Osteoblast (primary cell): ENCODE results near the gene TMIGD3. TPM values are rescaled to one million over a fixed set of nuclear protein-coding genes. Genes with fewer than 3 reads are reported as not detected.

ENCODE experiments used
- DNase-seq: peaks from one replicate; pipeline ENCODE4 v3.0.0; 2011; ENCODE audit warnings: low spot score, mixed read lengths; ENCODE audit not compliant: insufficient read length; ENCODE audit errors: missing footprints
- H2AFZ ChIP-seq: 2 replicates; pipeline ENCODE4 v1.6.0; 2011; ENCODE audit warnings: mild to moderate bottlenecking, low read length
- H3K27ac ChIP-seq: 2 replicates; pipeline ENCODE4 v1.5.1; 2011; ENCODE audit warnings: mild to moderate bottlenecking, low read depth, low read length, moderate library complexity
- H3K27me3 ChIP-seq: 2 replicates; pipeline ENCODE4 v1.6.0; 2012; ENCODE audit warnings: mild to moderate bottlenecking, control low read depth, inconsistent platforms, low read length, moderate library complexity; ENCODE audit not compliant: insufficient read depth
- H3K36me3 ChIP-seq: 2 replicates; pipeline ENCODE4 v1.5.1; 2011; ENCODE audit warnings: mild to moderate bottlenecking, low read length, control low read depth, moderate library complexity; ENCODE audit not compliant: insufficient read depth
- H3K4me1 ChIP-seq: 2 replicates; pipeline ENCODE4 v1.5.1; 2011; ENCODE audit warnings: mild to moderate bottlenecking, low read length, control low read depth, moderate library complexity; ENCODE audit not compliant: insufficient read depth
- H3K4me2 ChIP-seq: 2 replicates; pipeline ENCODE4 v1.6.0; 2011; ENCODE audit warnings: mild to moderate bottlenecking, low read length; ENCODE audit not compliant: insufficient read depth
- H3K4me3 ChIP-seq: fragments of 200-600 bp; sonication (generic); 3 replicates; pipeline ENCODE4 v1.5.1; 2012; ENCODE audit warnings: mild to moderate bottlenecking, low read length, inconsistent platforms; ENCODE audit not compliant: insufficient read depth
- H3K79me2 ChIP-seq: 2 replicates; pipeline ENCODE4 v1.6.0; 2012; ENCODE audit warnings: mild to moderate bottlenecking, low read length, control low read depth, inconsistent platforms; ENCODE audit not compliant: insufficient read depth
- H3K9me3 ChIP-seq: 2 replicates; pipeline ENCODE4 v1.5.1; 2011; ENCODE audit warnings: low read depth, low read length, control low read depth
- H4K20me1 ChIP-seq: 2 replicates; pipeline ENCODE4 v1.6.0; 2012; ENCODE audit warnings: mild to moderate bottlenecking, low read length, control low read depth; ENCODE audit not compliant: insufficient read depth
- total RNA-seq: library from RNA; depleted of rRNA; stranded (reverse); fragments of >200 nt; gene quantifications from 2 replicates; pipeline ENCODE4 v1.2.3, GENCODE V29; 2012
- TF ChIP-seq, protein P1 (sequence below): IDR thresholded peaks from 2 replicates; pipeline ENCODE4 v1.5.1; 2011; ENCODE audit warnings: mild to moderate bottlenecking, low read depth, low read length, moderate library complexity; ENCODE audit errors: extremely low read depth

TMIGD3 gene
- total RNA-seq, 1 donor: not detected

GRCh38 chr1:111444031-111444430, 59.4 kb downstream of the TMIGD3 start:
- Histone ChIP-seq H3K9me3 (no peaks in the 10 kb centered on the region), H3K4me3 (no peak overlapping the region), H3K4me1 (peaks cover 11% of the 10 kb centered on the region), H2AFZ (no peak overlapping the region), H3K27ac (no peak overlapping the region), H4K20me1 (peaks cover 7% of the 10 kb centered on the region), H3K27me3 (no peaks in the 10 kb centered on the region), H3K4me2 (no peak overlapping the region), H3K36me3 (peaks cover 68% of the 10 kb centered on the region), H3K79me2 (peaks cover 38% of the 10 kb centered on the region)
- no peak for DNase-seq
- TF ChIP-seq, protein P1, sequence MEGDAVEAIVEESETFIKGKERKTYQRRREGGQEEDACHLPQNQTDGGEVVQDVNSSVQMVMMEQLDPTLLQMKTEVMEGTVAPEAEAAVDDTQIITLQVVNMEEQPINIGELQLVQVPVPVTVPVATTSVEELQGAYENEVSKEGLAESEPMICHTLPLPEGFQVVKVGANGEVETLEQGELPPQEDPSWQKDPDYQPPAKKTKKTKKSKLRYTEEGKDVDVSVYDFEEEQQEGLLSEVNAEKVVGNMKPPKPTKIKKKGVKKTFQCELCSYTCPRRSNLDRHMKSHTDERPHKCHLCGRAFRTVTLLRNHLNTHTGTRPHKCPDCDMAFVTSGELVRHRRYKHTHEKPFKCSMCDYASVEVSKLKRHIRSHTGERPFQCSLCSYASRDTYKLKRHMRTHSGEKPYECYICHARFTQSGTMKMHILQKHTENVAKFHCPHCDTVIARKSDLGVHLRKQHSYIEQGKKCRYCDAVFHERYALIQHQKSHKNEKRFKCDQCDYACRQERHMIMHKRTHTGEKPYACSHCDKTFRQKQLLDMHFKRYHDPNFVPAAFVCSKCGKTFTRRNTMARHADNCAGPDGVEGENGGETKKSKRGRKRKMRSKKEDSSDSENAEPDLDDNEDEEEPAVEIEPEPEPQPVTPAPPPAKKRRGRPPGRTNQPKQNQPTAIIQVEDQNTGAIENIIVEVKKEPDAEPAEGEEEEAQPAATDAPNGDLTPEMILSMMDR: no peak

DNA sequence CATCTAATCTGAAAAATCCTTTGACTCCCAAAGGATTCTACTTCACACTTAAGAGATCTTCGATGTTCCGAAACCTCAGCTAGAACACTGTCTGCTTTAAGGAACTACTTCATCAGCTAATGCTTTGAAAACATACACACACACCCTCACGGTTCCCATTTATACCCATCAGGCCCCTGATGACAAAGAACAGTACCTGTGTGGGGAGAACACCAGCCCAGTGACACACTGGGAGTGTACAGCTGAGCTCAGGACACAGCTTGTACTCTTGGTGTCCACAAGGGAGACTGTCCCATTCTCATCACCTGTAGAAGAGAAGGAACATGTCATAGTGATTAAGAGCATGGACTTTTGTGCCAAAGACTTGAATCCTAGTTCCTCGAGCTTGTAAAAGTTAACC, 61.0 kb downstream of the TMIGD3 start:
- Histone ChIP-seq H3K27me3 (no peaks in the 10 kb centered on the region), H3K79me2 (peaks cover 22% of the 10 kb centered on the region), H3K4me3 (no peak overlapping the region), H3K4me1 (peaks cover 4% of the 10 kb centered on the region), H3K27ac (no peak overlapping the region), H4K20me1 (peaks cover 5% of the 10 kb centered on the region), H2AFZ (no peak overlapping the region), H3K9me3 (no peaks in the 10 kb centered on the region), H3K36me3 (peaks cover 83% of the 10 kb centered on the region), H3K4me2 (no peak overlapping the region)
- DNase-seq: no peak
- TF ChIP-seq, protein P1: no peak

DNA sequence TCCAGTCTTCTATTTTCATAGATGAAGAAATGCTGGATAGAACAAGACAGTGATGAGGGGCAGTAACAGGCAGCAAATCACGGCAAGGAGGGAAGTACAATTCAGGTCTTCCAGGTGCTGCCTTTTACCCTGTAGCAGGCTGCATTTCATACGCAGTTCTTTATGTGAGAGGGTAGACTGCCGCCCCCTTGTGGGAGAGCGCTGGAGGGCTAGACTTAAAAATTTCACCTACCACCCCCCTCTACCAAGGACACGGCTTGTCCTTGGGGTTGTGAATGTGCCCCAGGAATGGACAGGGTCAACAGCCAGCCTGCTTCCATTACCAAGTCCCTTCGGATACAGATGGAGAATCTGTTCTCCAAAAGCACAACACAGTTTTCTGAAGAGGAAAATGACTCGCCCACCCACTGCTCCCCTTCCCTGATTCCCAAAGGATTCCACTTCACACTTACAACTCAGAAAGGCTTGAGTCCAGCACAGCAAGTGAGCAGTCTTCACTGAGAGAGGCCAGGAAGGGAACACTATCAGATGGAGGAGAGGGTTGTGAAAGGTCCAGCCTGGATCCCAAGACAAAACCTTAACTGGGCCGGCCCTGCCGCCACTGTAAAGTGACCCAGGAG, 61.8 kb downstream of the TMIGD3 start:
- no peaks in the 10 kb centered on the region for H3K27me3 ChIP-seq
- H3K27ac ChIP-seq: no peak overlapping the region
- no peaks in the 10 kb centered on the region for H3K9me3 ChIP-seq
- peaks cover 14% of the 10 kb centered on the region for H3K79me2 ChIP-seq
- peaks cover 7% of the 10 kb centered on the region for H3K4me1 ChIP-seq
- no peak overlapping the region for H2AFZ ChIP-seq
- peaks cover 83% of the 10 kb centered on the region for H3K36me3 ChIP-seq
- H3K4me2 ChIP-seq: no peak overlapping the region
- DNase-seq: peak; percentile 34
- no peaks in the 10 kb centered on the region for H4K20me1 ChIP-seq
- TF ChIP-seq, protein P1: peak; percentile 52
- H3K4me3 ChIP-seq: no peak overlapping the region

GRCh38 chr1:111439461-111440351, 63.7 kb downstream of the TMIGD3 start:
- H3K27ac ChIP-seq: no peak overlapping the region
- peaks cover 66% of the 10 kb centered on the region for H3K36me3 ChIP-seq
- H3K4me2 ChIP-seq: no peak overlapping the region
- H3K9me3 ChIP-seq: no peaks in the 10 kb centered on the region
- no peaks in the 10 kb centered on the region for H4K20me1 ChIP-seq
- H2AFZ ChIP-seq: no peak overlapping the region
- DNase-seq: no peak
- H3K27me3 ChIP-seq: no peaks in the 10 kb centered on the region
- no peak overlapping the region for H3K4me3 ChIP-seq
- TF ChIP-seq, protein P1: no peak
- peaks cover 8% of the 10 kb centered on the region for H3K4me1 ChIP-seq
- no peaks in the 10 kb centered on the region for H3K79me2 ChIP-seq
